ENCODE results near the gene PPP1R27.

Gene PPP1R27, protein sequence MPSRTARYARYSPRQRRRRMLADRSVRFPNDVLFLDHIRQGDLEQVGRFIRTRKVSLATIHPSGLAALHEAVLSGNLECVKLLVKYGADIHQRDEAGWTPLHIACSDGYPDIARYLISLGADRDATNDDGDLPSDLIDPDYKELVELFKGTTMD

DNA sequence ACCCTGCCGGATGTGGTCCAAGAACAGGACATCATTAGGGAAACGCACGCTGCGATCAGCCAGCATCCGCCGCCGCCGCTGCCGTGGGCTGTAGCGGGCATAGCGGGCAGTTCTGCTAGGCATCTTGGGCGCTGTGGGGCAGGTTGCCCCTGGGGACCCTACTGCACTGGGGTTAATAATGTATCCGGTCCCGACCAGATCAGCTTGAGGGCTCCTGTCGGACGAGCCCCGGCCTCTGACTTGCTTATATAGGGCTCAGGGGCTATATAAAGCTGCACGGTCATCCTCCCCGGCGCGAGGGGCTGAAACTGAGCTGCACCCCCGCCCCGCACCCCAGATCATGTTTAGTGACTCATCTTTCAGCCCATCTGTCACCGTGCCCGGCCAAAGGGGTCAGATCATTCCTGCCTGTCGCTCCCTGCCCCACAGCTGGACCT, at the start of gene PPP1R27:
Gene PPP1R27 (minus strand): TSS at position 220 of the 437 bp plus-strand sequence. CDS start 97 bp downstream, at position 123.
- TF ChIP-seq, protein P1, sequence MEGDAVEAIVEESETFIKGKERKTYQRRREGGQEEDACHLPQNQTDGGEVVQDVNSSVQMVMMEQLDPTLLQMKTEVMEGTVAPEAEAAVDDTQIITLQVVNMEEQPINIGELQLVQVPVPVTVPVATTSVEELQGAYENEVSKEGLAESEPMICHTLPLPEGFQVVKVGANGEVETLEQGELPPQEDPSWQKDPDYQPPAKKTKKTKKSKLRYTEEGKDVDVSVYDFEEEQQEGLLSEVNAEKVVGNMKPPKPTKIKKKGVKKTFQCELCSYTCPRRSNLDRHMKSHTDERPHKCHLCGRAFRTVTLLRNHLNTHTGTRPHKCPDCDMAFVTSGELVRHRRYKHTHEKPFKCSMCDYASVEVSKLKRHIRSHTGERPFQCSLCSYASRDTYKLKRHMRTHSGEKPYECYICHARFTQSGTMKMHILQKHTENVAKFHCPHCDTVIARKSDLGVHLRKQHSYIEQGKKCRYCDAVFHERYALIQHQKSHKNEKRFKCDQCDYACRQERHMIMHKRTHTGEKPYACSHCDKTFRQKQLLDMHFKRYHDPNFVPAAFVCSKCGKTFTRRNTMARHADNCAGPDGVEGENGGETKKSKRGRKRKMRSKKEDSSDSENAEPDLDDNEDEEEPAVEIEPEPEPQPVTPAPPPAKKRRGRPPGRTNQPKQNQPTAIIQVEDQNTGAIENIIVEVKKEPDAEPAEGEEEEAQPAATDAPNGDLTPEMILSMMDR (IDR thresholded peaks at IDR 0.05; ENCODE audit: low read length, missing control alignments): no peak
- no peak for DNase-seq (ENCODE audit: low read depth)
- H3K4me3 ChIP-seq (replicated peaks; ENCODE audit: low read depth, low read length): peak within 1 kb of the TSS; percentile 76

DNA sequence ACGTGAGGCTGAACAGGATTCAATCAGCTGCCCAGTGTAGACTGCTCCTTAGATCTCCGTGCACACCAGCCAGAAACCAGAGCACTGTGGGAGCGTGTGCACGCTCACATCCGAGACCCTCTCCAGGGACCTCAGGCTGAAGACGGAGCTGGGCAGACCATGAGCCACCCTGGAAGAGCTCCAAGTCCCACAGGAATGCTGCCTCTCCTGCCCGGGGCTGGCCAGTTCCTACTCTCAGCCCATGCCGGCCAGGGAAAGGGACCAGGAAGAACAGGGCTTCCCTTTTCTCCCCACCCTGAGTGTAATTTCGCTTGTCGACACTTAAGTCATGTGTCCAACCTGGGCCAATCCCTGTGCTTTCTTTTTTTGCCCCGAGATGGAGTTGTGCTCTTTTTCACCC, 49.7 kb upstream of the PPP1R27 start:
- no peak for DNase-seq (ENCODE audit: low read depth)
- no peak overlapping the region for H3K4me3 ChIP-seq (replicated peaks; ENCODE audit: low read depth, low read length)
- TF ChIP-seq, protein P1 (IDR thresholded peaks at IDR 0.05; ENCODE audit: low read length, missing control alignments): no peak

GRCh38 chr17:81879121-81879520, 44.3 kb upstream of the PPP1R27 start:
- no peak overlapping the region for H3K4me3 ChIP-seq (replicated peaks; ENCODE audit: low read depth, low read length)
- TF ChIP-seq, protein P1 (IDR thresholded peaks at IDR 0.05; ENCODE audit: low read length, missing control alignments): no peak
- no peak for DNase-seq (ENCODE audit: low read depth)

DNA sequence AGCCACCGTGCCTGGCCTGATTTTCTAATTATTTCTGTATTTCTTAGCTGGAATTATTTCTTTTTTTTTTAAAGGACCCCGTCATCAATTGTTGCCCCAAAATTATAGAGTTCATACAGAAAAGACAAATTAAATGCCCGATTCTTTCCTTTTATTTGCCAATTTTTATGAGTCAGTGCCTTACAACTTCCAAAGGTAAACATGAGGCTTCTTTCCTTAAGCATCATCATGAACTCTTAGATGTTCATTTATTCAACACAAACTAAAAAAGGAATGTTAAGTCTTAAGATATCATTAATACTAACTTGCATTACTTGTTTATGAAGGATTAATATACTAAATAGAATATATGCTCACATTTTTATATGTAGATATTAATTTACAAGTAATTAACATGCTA, 43.4 kb upstream of the PPP1R27 start:
- no peak for DNase-seq (ENCODE audit: low read depth)
- TF ChIP-seq, protein P1 (IDR thresholded peaks at IDR 0.05; ENCODE audit: low read length, missing control alignments): no peak
- no peak overlapping the region for H3K4me3 ChIP-seq (replicated peaks; ENCODE audit: low read depth, low read length)

GRCh38 chr17:81877569-81877968, 42.7 kb upstream of the PPP1R27 start:
- H3K4me3 ChIP-seq (replicated peaks; ENCODE audit: low read depth, low read length): no peak overlapping the region
- no peak for DNase-seq (ENCODE audit: low read depth)
- TF ChIP-seq, protein P1 (IDR thresholded peaks at IDR 0.05; ENCODE audit: low read length, missing control alignments): no peak

DNA sequence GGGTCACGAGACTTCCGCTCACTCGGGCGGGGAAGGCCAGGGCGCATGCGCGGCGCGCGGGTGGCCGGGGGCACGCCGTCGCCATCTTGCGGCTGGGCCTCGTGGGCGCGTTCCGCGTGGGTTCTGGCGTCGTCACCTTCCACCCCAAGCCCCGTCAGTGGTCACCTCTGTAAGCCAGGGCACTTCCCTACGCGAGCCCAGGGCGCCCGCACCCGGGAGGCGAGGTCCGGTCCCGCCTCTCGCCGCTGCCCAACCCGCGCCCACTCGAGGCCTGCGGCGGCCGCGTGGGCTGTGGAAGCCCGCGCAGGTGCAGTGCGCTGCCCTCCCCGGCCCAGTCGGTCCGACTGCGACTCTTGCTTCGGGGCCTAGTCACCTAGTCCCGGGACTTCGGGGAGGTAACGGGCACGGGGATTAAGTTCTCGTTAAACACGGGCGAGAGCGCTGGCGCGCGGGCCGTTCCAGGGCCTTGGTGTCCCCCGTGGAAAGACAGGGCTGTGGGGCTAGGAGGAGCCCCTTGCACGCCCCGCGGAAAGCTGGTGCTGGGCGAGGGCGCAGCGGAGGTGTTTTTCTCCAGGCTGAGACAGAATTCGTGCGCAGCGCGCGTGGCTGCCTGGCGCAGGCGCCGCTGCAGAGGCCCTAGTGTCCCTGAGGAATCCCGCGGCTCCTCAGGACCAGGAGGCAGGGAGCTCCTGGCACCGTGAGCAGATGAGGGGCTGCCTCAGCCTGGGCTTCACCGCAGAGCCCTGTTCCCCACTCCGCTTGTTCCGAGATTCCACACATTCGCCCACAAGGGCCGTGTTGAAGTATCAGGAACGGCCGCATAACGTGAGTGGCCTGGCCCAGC, 36.8 kb upstream of the PPP1R27 start:
- TF ChIP-seq, protein P1 (IDR thresholded peaks at IDR 0.05; ENCODE audit: low read length, missing control alignments): no peak

More for the DNA sequence above, 36.8 kb upstream of the PPP1R27 start:
- peak overlapping the region; percentile 86 for H3K4me3 ChIP-seq (replicated peaks; ENCODE audit: low read depth, low read length)
- DNase-seq (ENCODE audit: low read depth): peak; percentile 90
